Ramos (cell line): ENCODE data around the gene MYO18B.

ENCODE experiments used
- in situ Hi-C: fragments of 300-500 bp; cut with MboI; formaldehyde crosslinking; loops from one replicate; pipeline ENCODE4 v1.14.3; 2022; ENCODE audit warnings: low sequenced_read_pairs; ENCODE audit not compliant: unreplicated experiment

MYO18B gene

DNA sequence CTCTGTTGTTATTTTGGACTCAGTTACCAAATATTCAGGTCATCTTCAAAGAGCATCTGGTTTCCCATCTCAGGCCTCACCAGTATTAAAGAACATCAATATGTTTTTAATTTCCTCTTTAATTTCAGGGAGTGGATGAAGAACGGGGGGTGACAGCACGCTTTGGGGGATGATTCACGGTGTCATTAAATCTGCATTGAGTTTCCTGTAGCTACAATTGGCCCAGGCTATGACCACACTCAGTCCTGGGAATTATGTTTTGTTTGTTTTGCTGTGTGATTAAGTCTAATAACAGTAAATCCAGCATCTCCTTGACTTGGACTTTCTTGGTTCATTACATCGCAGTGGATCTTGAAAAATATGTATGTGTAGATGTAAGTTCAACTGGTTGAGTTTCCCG is 277.6 kb downstream of the MYO18B start:
- in situ Hi-C loops = no loop called here

DNA sequence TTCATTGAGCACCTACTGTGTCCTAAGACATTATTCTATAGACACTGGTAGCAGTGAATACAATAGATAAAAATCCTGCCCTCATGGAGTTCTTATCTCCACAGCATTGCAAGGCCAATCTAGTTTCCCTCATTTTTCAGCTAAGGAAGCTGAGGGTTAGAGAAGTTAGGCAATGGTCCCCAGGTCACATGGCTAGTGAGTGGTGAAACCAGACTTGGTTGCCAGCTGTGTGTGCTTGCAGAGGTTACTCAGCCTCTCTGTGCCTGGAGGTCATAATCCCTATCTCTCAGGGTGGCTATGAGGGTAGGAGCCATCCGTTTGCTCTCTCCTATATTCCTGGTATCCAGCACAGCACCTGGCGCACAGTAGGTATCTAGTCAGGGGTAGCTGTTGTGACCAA is 279.5 kb downstream of the MYO18B start:
- in situ Hi-C loops = no loop called here

DNA sequence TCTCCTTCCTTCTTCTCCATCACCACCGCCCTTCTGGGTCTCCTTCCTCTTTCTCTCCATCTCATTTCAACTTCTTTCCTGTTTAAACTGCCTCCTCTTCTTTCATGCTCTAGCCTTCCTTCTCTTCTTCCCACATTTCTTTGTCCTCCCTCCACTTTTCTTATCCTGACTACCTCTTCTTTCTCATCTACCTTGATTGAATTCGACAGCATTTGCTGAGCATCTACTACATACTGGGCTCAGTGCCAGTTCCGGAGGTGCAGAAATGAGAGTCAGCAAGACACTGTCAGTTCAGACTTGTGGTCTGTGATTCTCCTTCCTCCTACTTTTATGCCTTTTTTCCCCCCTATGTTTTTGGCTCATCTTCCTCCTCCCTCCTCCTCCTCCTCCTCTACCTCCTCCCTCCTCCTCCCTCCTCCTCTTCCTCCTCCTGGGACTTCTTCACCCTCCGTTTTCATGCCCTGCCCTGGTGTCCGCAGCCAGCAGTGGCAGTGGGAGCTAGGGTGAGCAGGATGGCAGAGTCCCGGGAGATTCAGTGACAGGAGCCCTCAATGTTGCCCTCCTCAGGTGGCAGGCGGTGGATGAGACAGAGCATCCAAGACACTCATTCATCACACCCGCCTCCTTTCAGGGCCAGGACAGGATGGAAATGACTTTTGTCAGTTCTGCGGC is 281.3 kb downstream of the MYO18B start:
- in situ Hi-C loops = no loop called here

DNA sequence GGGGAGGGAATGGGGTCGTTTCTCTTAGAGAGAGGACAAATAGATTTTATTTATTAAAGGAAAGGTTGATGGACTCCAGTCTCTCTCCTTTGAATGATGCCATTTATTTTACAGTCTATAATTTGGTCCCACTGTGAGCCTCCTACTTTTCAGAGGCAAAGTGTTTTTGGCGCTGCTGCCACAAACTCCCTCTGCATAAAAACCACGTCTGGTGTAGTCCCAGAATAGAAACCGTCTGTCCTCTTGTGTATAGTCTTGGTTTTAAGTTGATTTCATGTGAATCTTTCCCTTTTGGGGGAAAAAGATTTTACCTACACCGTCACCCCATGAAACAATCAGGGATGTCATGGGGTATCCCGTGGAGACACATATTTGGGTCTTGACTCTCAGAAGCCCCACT is 283.6 kb downstream of the MYO18B start:
- in situ Hi-C loops = no loop called here

DNA sequence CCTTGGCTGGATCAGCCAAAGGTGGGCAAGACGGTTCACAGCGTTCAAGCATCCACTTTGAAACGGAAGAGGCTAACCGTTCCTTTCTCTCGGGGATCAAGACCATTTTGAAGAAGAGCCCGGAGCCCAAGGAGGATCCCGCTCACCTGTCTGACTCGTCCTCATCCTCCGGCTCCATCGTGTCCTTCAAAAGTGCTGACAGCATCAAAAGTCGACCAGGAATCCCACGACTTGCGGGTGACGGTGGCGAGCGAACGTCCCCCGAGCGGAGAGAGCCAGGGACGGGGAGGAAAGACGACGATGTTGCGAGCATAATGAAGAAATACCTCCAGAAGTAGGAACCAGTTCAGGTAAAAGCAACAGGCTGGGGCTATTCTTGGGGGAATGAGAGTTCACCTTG is 285.4 kb downstream of the MYO18B start:
- in situ Hi-C loops = no loop called here

DNA sequence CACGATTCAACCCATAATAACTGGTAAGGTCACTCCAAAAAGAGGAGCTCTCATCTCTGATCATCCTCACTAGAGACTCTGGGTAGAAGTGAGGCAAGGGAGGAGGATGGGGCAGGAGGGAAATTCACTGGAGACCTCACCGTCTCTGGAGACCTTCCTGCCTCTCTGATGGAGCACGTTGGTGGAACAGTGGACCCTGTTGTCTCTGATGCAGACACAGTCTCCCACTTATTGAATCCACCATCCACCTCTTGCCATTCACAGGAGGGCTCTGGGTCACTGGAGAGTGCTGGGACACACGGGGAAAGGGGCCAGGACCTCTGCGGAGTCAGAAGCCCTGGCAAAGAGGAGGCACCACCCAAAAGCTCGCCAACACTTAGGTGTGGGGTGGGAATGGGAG is 289.7 kb downstream of the MYO18B start:
- in situ Hi-C loops = no loop called here

DNA sequence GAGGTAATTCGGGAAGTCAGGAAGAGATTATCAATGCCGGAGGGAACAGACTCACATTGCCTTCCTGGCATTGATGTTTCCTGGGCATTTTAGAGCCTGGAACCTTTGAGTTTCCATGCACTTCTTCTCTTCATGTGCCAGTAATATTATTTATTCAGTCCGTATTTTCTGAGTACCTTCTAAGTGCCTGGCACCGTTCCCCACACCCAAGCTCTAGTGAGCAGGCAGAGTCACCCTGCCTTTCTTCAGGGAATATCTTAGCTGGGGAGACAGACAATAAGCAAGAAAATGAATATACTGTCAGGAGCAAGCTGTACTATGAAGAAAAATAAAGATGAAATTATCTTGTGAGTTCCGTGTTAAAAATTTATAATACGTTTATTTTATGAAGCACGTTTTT is 291.1 kb downstream of the MYO18B start:
- in situ Hi-C loops = no loop called here

DNA sequence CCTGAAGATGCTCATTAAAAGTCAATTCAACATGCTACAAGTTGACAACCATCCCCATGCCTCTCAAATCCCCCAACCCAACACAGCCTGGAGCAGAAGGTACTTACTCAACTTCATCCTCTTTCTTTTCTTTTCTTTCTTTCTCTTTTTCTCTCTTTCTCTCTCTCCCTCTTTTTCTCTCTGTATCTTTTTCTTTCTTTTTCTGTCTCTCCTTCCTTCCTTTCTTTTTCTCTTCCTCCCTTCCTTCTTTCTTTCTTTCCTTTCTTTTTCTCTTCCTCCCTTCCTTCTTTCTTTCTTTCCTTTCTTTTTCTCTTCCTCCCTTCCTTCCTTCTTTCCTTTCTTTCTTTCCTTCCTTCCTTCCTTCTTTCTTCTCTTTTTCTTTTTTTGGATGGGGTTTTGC is 291.6 kb downstream of the MYO18B start:
- in situ Hi-C loops = no loop called here

DNA sequence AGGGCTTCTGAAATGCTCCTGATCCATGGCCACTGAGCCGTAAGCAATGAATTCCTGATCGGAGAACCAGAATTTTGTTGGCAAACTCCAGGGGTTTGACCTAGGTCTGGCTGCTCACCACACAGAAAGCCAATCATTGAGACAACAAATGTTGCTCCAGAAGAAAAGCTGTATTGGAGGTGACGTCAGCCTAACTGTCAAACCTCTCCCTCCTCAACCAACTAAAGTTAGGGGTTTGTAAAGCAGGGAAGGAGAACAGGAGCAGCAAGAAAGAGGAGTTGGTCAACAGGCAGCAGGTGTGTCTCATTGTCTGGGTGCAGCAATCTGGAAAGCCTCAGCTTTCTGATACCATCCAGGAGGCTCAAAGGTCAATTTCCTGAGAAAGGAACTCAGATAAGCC is 293.5 kb downstream of the MYO18B start:
- in situ Hi-C loops = no loop called here

DNA sequence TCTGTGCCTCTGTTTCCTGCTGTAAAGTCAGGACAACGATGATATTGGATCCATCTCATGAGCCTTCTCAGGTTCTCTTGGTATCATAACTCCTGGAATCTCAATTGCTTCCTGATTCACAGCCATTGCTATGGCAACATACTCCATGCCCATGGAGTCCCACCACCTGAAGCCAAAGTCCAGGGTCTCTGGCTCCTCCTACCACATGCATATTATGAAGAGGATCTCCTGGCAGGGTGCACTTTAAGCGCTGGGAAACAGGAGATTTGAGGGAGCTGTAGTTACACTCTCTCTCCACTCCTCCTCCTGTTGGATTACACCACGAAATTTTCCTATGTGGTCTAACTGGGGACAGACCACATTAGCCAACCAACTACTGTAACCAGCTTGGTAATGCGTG is 296.4 kb downstream of the MYO18B start:
- in situ Hi-C loops = no loop called here

DNA sequence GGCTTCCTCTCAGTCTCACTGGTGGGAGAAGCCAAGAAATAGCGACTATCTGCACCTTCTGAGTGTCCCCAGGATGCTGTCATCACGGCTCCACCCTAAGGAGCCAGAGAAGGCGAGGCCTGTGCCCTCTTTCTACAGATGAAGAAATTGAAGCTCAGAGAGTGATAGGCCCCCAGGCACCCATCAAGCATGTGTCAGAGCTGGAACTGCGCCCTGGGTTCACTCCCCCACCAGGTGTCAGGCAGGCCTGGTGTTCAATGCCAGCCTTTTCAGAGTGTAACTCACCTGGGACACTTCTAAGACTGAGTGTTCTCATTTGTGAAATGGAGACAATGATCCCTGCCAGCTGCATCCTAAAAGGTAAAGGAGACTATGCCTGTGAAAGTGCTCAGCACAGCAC is 299.9 kb downstream of the MYO18B start:
- in situ Hi-C loops = no loop called here

DNA sequence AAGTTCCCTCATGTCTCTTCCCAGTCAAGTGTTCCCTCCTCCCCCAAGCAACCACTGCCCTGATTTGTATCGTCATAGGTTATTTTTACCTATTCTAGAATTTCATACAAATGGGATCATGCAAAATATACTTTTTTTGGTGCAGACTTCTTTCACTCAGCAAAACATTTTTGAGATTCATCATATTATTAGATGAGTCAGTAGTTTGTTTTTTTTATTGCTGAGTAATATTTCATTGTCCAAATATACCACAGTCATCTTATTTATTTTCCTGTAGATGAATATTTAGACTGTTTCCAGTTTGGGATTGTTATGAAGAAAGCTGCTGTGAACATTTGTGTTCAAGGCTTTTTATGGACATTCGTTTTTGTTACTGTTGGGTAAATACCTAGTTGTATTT is 301.0 kb downstream of the MYO18B start:
- in situ Hi-C loops = no loop called here

DNA sequence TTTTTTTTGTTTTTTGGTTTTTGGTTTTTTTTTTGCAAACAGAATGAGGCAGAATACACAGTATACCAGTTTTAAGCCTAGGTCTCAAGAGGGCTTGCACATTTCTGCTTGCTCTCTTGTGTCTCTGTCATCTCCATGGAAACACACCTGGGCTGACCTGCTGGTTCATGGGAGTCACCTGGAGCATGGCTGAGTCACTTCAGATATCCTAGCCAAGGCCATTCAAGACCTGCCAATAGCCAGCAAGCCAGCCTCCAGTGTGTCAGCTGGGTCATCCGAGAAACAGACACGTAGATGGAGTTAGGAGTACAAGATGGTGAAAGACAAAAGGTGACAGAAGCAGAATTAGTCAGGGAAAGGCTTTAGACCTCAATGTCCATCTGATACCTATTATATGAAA is 303.1 kb downstream of the MYO18B start:
- in situ Hi-C loops = no loop called here

DNA sequence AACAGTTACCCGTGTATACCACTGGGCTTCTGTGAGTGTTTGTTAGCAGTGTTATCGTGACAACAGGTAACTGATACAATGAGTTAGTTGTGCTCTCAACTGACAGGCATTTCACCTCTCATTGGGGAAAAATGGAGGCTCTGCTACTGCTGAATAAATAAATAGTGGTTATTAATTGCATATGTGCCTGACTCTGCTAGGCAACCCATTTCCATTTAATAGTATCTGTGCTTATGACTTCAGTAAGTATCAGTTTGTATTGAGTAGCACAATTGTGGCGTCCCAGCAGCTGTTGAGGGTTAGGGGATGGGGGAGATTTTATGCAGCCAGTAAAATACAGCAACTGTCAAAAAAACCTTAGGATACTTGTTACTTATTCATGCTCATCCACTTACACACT is 303.9 kb downstream of the MYO18B start:
- in situ Hi-C loops = no loop called here

DNA sequence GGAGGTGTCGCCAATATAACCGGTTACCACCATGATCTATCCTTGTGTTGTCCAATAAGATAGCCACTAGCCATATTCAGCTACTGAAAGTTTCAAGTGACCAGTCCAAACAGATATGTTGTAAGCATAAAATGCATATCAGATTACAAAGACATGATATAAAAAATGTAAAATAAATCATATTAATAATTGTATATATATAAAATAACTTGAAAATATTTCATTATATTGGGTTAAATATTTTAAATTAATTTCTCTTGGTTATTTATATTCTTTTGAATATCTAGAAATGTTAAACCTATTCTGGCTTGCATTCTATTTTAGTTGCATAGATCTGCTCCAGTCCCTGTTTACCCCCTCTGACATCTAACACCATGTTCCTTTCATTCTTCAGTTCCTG is 305.5 kb downstream of the MYO18B start:
- in situ Hi-C loops = no loop called here

DNA sequence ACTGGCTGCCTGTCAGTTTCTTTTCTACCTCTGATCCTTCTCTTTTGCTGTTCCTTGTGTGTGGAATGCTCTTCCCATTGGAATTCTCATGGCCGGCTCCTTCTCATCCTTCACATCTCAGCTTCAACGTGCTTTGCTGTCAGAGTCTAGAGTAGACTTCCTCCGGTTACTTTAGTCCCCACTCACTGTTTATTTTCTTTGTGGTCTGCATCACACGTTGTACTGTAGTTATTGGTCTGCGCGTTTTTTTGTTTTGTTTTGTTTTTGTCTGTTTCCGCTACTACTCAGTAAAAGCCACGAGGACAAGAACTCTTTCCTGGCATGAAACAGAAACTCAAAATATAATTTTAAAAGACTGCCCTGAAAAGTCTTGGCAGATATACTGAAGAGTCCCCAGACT is 305.9 kb downstream of the MYO18B start:
- in situ Hi-C loops = no loop called here

DNA sequence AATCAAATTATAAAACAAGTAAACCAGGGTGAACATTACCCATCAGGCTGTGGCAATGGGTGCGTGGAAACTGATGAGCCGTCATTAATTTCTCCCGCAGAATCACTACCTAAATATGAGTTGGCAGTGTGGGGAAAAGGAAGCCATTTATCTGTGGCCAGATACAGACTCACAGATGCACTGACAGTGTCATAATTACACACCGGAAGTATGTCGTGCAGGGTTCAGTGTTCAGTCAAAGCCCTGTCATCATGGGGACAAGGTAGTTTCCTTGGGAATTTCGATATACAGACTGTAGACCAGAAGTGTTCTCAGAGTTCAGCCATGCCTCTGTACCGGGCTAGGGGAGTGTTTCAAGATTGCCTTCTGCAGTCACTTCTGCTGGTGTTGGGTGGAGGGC is 308.1 kb downstream of the MYO18B start:
- in situ Hi-C loops = no loop called here

DNA sequence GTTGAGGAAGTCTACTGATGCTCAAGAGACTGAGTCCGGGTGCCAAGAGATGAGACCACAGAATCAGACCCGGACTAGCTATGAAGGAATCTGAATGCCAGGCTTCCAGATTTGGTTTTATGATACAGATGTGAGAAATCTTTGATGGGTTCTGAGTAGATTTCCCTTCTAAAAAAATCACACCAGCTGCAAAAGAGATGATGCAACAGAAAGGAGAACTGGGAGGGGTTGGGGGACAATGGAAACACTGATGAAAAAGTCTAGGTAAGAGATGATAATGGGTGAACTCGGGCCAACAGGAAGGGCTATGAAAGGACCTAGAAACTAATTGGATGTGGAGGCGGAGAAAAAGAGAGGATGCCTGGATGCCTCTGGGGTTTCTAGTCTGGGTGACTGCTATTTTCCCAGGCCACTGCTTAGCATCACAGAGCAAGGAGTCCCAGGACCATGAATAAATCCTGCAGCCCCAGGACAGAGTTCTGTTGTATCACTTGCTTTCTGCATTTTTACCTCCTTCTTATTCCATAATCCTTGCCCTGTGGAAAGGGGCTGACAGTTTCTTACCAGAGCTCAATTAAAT is 311.8 kb downstream of the MYO18B start:
- in situ Hi-C loops = no loop called here

DNA sequence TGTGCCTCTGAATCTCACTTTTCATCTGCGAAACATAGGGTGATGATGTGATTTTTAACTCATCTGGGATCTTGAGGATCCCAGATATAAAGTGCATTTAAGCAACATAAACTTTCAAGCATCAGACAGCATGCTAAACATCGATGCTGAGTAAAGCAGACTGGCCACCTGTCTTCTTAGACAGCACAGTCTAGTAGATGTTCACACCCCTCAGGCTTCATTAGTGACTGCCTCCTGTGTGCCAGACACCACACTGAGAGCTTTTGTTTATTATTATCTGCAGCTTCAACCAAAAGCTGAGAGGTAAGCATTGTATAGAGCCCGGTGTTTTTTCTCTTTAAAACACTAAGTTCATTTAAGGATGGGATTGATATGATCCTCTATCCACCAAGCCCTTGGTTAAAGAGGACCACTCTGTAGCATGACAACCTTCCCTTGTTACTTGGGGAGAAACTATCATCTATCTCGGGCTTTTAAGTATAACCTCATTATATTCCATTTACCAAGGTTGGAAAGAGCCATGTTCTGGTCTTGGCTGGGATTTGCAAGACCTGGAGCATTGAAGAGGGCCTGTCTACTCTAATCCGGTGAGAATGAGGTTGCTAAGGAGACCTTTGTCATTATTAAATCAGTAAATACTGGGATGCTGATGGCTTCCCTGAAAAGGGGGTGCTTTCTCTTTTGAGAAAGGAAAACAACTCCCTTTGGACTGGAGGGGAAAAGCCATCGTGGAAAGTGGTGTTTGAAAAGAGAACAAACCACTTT is 313.0 kb downstream of the MYO18B start:
- in situ Hi-C loops = no loop called here

DNA sequence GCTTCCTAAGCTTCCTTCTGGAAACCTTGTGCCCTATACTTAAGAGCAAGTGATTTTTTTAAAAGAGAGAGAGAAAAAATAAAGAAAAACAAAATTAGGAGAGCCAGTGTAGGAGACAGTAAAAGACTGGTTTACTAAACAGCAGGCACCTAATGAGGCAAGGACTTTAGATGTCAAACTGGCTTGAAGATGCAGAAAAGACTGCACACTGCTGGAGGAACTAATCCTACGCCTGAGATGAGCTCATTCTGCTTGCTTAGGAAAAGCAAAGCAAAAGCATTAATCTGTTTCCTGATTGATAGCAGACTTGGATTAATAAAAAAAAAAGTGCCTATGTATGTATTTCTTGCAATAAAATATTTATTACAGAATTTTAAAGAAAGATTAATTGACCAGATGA is 313.7 kb downstream of the MYO18B start:
- in situ Hi-C loops = no loop called here

DNA sequence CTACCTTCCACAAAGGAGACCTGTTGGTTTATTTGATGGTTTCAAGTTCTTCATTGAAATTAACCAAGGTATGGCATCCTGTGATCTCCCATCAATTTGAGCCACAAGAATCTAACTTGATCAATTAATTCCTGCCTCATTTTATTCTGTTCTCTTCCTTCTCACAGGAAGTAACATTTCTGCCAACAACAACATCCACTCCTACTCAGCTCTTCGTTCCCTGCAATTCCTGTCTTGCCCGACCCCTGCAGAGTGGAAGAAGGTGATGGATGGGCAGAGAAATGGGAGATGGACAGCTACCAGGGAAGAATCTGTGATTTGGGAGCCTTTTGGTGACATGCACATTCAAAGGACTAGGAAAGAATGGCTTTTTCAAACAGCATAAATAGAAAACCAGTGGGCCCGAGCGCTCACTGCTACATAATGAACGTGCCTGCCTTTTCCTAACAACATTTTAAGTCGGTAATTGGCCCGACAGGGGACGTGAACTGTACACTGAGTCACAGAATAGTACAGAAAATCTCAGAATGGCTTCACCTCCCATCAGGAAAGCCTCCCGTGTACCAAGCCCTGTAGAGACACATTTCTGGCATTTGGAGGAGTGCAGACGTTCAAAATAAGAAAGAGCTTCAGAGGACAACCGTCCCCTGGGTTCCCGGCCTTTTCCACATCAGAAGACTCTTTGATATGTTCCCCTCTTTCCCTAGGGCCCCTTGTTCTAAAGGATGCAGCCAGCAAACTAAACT is 314.6 kb downstream of the MYO18B start:
- in situ Hi-C loops = no loop called here
